HepG2 (cell line): ENCODE data around the gene DENND2D. TPM values are rescaled to one million over a fixed set of nuclear protein-coding genes. Genes with fewer than 3 reads are reported as not detected.

Experiments
- AGO2 ChIP-seq: fragments of 200-400 bp; formaldehyde crosslinking; optimal IDR thresholded peaks from 2 replicates; pipeline ENCODE3; 2017; ENCODE audit warnings: mild to moderate bottlenecking, low read depth, low read length, moderate library complexity
- CCDC6 ChIP-seq: sonication (generic); formaldehyde crosslinking; IDR thresholded peaks from 2 replicates; pipeline ENCODE4 v1.8.1; 2022; ENCODE audit warnings: mild to moderate bottlenecking, missing genetic modification reagents, moderate library complexity
- KDM1A ChIP-seq: IDR thresholded peaks from 2 replicates; pipeline ENCODE4 v1.6.1; 2016; ENCODE audit warnings: missing compliant biosample characterization
- MED1 ChIP-seq: sonication (generic); formaldehyde crosslinking; IDR thresholded peaks from 2 replicates; pipeline ENCODE4 v1.4.0; 2020; ENCODE audit warnings: missing genetic modification reagents
- NFYC ChIP-seq: IDR thresholded peaks from 2 replicates; pipeline ENCODE4 v1.6.1; 2016; ENCODE audit warnings: missing genetic modification reagents, missing compliant biosample characterization
- NR1H2 ChIP-seq: sonication (generic); formaldehyde crosslinking; IDR thresholded peaks from 2 replicates; pipeline ENCODE4 v1.8.1; 2022; ENCODE audit warnings: low read depth, missing genetic modification reagents, borderline replicate concordance
- PHF21A ChIP-seq: sonication (generic); formaldehyde crosslinking; IDR thresholded peaks from 2 replicates; pipeline ENCODE4 v1.5.0; 2020; ENCODE audit warnings: mild to moderate bottlenecking, missing genetic modification reagents
- POGZ ChIP-seq: sonication (generic); formaldehyde crosslinking; IDR thresholded peaks from 2 replicates; pipeline ENCODE4 v1.4.0; 2020; ENCODE audit warnings: mild to moderate bottlenecking, missing genetic modification reagents
- SP4 ChIP-seq: sonication (generic); formaldehyde crosslinking; IDR thresholded peaks from 2 replicates; pipeline ENCODE4 v1.8.1; 2023; ENCODE audit warnings: mild to moderate bottlenecking, missing genetic modification reagents
- TEAD3 ChIP-seq: optimal IDR thresholded peaks from 2 replicates; pipeline ENCODE3; 2016; ENCODE audit warnings: borderline replicate concordance
- ZKSCAN5 ChIP-seq: sonication (generic); formaldehyde crosslinking; IDR thresholded peaks from 2 replicates; pipeline ENCODE4 v1.5.1; 2020; ENCODE audit warnings: mild to moderate bottlenecking, missing genetic modification reagents
- ZMYM4 ChIP-seq: sonication (generic); formaldehyde crosslinking; IDR thresholded peaks from 2 replicates; pipeline ENCODE4 v1.8.1; 2023; ENCODE audit warnings: mild to moderate bottlenecking, missing genetic modification reagents
- ZNF354B ChIP-seq: sonication (generic); formaldehyde crosslinking; IDR thresholded peaks from 2 replicates; pipeline ENCODE4 v1.8.0; 2022; ENCODE audit warnings: mild to moderate bottlenecking, missing genetic modification reagents
- ZNF562 ChIP-seq: sonication (generic); formaldehyde crosslinking; IDR thresholded peaks from 2 replicates; pipeline ENCODE4 v1.8.0; 2022; ENCODE audit warnings: missing genetic modification reagents, borderline replicate concordance
- polyA plus RNA-seq, 8 experiments: library from polyadenylated mRNA; depleted of rRNA in 3 of 8; stranded (reverse) in 7 of 8; unstranded in 1 of 8; fragments of >200 nt; fragmentation: Illumina TruSeq in 4 of 8; extraction: Trizol in 4 of 8; gene quantifications; 2 replicates each; pipeline versions ENCODE4 v1.2.1 to v1.2.3, GENCODE V29; 2011 to 2016; ENCODE audit warnings: low read depth in 4 of 8, missing spikeins in 1 of 8, mixed read lengths in 1 of 8; ENCODE audit not compliant: insufficient read depth in 1 of 8
- total RNA-seq, 5 experiments: library from RNA; depleted of rRNA; stranded (reverse); fragments of >200 nt; fragmentation: Illumina TruSeq; extraction: Trizol; gene quantifications; 2 replicates each; pipeline ENCODE4 v1.2.3, GENCODE V29; 2016; ENCODE audit warnings: low read depth in 1 of 5
- TF ChIP-seq, protein P1 (sequence below): sonication (generic); formaldehyde crosslinking; IDR thresholded peaks from 2 replicates; pipeline ENCODE4 v1.9.0; 2021; ENCODE audit warnings: missing genetic modification reagents, borderline replicate concordance
- TF ChIP-seq, protein P2 (sequence below): IDR thresholded peaks from 2 replicates; pipeline ENCODE4 v1.6.1; 2018; ENCODE audit warnings: missing genetic modification reagents, mild to moderate bottlenecking, missing compliant biosample characterization
- TF ChIP-seq, protein P3 (sequence below): sonication (generic); formaldehyde crosslinking; IDR thresholded peaks from 2 replicates; pipeline ENCODE4 v1.8.1; 2022; ENCODE audit warnings: mild to moderate bottlenecking, missing genetic modification reagents
- TF ChIP-seq, protein P4 (sequence below): sonication (generic); formaldehyde crosslinking; IDR thresholded peaks from 2 replicates; pipeline ENCODE4 v1.4.0; 2020; ENCODE audit warnings: missing genetic modification reagents
- TF ChIP-seq, protein P5 (sequence below): sonication (generic); formaldehyde crosslinking; IDR thresholded peaks from 2 replicates; pipeline ENCODE4 v1.9.0; 2022; ENCODE audit warnings: low read depth, missing genetic modification reagents

DENND2D gene
- total and polyA plus RNA-seq, 2 of the 13 experiments (the other 11 are each of a cell fraction or from before 2014, with no cell fraction given), result 0.04 TPM; not detected in 1

DNA sequence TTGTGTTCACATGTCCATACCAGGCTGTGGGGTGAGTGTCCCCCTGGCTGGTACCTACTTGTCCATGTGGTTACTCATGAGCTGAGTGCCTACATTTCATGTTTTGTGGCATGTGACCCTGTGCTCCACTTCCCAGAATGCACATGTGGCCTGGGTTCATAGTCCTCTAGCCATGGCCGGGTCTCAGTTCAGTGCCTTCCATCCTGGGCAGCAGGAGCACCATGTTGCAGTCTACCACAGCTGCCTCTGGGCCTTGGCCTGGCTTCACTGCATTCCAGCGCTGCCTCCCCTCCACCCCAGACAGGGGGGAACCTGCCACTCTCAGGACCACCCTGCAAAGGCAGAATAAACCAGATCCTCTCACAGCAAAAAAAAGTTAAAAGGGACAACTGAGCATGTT is 54.9 kb downstream of the DENND2D start (continued):
- TF ChIP-seq NFYC (CRISPR knock-in tag), result no peak
- TF ChIP-seq ZKSCAN5 (CRISPR knock-in tag), result no peak
- TF ChIP-seq ZMYM4 (CRISPR knock-in tag), result peak; percentile 70; the same call in 1 of the 2 replicates
- TF ChIP-seq TEAD3 (CRISPR knock-in tag), result peak; percentile 22
- TF ChIP-seq AGO2, result no peak
- TF ChIP-seq KDM1A (CRISPR knock-in tag), result no peak
- no peak for TF ChIP-seq MED1 (CRISPR knock-in tag)
- TF ChIP-seq, protein P1, sequence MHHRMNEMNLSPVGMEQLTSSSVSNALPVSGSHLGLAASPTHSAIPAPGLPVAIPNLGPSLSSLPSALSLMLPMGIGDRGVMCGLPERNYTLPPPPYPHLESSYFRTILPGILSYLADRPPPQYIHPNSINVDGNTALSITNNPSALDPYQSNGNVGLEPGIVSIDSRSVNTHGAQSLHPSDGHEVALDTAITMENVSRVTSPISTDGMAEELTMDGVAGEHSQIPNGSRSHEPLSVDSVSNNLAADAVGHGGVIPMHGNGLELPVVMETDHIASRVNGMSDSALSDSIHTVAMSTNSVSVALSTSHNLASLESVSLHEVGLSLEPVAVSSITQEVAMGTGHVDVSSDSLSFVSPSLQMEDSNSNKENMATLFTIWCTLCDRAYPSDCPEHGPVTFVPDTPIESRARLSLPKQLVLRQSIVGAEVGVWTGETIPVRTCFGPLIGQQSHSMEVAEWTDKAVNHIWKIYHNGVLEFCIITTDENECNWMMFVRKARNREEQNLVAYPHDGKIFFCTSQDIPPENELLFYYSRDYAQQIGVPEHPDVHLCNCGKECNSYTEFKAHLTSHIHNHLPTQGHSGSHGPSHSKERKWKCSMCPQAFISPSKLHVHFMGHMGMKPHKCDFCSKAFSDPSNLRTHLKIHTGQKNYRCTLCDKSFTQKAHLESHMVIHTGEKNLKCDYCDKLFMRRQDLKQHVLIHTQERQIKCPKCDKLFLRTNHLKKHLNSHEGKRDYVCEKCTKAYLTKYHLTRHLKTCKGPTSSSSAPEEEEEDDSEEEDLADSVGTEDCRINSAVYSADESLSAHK (CRISPR knock-in tag), result no peak
- TF ChIP-seq, protein P2, sequence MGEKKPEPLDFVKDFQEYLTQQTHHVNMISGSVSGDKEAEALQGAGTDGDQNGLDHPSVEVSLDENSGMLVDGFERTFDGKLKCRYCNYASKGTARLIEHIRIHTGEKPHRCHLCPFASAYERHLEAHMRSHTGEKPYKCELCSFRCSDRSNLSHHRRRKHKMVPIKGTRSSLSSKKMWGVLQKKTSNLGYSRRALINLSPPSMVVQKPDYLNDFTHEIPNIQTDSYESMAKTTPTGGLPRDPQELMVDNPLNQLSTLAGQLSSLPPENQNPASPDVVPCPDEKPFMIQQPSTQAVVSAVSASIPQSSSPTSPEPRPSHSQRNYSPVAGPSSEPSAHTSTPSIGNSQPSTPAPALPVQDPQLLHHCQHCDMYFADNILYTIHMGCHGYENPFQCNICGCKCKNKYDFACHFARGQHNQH (CRISPR knock-in tag), result no peak
- peak; percentile 81 for TF ChIP-seq POGZ
- no peak for TF ChIP-seq ZNF562 (CRISPR knock-in tag)
- TF ChIP-seq, protein P3, sequence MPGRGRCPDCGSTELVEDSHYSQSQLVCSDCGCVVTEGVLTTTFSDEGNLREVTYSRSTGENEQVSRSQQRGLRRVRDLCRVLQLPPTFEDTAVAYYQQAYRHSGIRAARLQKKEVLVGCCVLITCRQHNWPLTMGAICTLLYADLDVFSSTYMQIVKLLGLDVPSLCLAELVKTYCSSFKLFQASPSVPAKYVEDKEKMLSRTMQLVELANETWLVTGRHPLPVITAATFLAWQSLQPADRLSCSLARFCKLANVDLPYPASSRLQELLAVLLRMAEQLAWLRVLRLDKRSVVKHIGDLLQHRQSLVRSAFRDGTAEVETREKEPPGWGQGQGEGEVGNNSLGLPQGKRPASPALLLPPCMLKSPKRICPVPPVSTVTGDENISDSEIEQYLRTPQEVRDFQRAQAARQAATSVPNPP (CRISPR knock-in tag), result no peak
- TF ChIP-seq, protein P4, sequence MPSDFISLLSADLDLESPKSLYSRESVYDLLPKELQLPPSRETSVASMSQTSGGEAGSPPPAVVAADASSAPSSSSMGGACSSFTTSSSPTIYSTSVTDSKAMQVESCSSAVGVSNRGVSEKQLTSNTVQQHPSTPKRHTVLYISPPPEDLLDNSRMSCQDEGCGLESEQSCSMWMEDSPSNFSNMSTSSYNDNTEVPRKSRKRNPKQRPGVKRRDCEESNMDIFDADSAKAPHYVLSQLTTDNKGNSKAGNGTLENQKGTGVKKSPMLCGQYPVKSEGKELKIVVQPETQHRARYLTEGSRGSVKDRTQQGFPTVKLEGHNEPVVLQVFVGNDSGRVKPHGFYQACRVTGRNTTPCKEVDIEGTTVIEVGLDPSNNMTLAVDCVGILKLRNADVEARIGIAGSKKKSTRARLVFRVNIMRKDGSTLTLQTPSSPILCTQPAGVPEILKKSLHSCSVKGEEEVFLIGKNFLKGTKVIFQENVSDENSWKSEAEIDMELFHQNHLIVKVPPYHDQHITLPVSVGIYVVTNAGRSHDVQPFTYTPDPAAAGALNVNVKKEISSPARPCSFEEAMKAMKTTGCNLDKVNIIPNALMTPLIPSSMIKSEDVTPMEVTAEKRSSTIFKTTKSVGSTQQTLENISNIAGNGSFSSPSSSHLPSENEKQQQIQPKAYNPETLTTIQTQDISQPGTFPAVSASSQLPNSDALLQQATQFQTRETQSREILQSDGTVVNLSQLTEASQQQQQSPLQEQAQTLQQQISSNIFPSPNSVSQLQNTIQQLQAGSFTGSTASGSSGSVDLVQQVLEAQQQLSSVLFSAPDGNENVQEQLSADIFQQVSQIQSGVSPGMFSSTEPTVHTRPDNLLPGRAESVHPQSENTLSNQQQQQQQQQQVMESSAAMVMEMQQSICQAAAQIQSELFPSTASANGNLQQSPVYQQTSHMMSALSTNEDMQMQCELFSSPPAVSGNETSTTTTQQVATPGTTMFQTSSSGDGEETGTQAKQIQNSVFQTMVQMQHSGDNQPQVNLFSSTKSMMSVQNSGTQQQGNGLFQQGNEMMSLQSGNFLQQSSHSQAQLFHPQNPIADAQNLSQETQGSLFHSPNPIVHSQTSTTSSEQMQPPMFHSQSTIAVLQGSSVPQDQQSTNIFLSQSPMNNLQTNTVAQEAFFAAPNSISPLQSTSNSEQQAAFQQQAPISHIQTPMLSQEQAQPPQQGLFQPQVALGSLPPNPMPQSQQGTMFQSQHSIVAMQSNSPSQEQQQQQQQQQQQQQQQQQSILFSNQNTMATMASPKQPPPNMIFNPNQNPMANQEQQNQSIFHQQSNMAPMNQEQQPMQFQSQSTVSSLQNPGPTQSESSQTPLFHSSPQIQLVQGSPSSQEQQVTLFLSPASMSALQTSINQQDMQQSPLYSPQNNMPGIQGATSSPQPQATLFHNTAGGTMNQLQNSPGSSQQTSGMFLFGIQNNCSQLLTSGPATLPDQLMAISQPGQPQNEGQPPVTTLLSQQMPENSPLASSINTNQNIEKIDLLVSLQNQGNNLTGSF, result no peak
- TF ChIP-seq SP4, result no peak
- TF ChIP-seq CCDC6 (CRISPR knock-in tag), result no peak
- TF ChIP-seq ZNF354B (CRISPR knock-in tag), result no peak
- no peak for TF ChIP-seq NR1H2 (CRISPR knock-in tag)
- TF ChIP-seq PHF21A (CRISPR knock-in tag), result no peak
- TF ChIP-seq, protein P5, sequence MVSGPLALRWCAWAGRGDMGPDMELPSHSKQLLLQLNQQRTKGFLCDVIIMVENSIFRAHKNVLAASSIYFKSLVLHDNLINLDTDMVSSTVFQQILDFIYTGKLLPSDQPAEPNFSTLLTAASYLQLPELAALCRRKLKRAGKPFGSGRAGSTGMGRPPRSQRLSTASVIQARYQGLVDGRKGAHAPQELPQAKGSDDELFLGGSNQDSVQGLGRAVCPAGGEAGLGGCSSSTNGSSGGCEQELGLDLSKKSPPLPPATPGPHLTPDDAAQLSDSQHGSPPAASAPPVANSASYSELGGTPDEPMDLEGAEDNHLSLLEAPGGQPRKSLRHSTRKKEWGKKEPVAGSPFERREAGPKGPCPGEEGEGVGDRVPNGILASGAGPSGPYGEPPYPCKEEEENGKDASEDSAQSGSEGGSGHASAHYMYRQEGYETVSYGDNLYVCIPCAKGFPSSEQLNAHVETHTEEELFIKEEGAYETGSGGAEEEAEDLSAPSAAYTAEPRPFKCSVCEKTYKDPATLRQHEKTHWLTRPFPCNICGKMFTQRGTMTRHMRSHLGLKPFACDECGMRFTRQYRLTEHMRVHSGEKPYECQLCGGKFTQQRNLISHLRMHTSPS (CRISPR knock-in tag), result no peak
